Activated CD8-positive, alpha-beta T cell treated with anti-CD3 and anti-CD28 coated beads for 36 hours (primary cell): ENCODE results near the gene MRPS9. TPM values are rescaled to one million over a fixed set of nuclear protein-coding genes. Genes with fewer than 3 reads are reported as not detected.

Experiments
- ATAC-seq: fragments of 200-7000 bp; cut with Tn5 transposase; one replicate; pipeline ENCODE4 v1.10.0; 2021; ENCODE audit warnings: mild to moderate bottlenecking, moderate library complexity
- CTCF ChIA-PET: fragments of 350-600 bp; sonication (Branson Sonifier 250); formaldehyde crosslinking; loops from one replicate; lab custom pipeline; 2021; ENCODE audit warnings: antibody characterized with exemption; lab: Charles Lee
- POLR2A ChIA-PET: fragments of 350-600 bp; sonication (Branson Sonifier 250); formaldehyde crosslinking; loops from one replicate; lab custom pipeline; 2021; ENCODE audit warnings: antibody characterized with exemption; lab: Charles Lee
- DNase-seq: peaks from one replicate; pipeline ENCODE4 v3.0.0-alpha.2; 2020
- H3K27ac Mint-ChIP-seq: one replicate; pipeline ENCODE4 v1.8.0; 2021; ENCODE audit warnings: mild to moderate bottlenecking, mixed read lengths
- H3K27me3 Mint-ChIP-seq: one replicate; pipeline ENCODE4 v1.8.0; 2021; ENCODE audit warnings: mixed read lengths
- H3K36me3 Mint-ChIP-seq: one replicate; pipeline ENCODE4 v1.8.0; 2021; ENCODE audit warnings: low read depth, mixed read lengths
- H3K4me1 Mint-ChIP-seq: one replicate; pipeline ENCODE4 v1.8.0; 2021; ENCODE audit warnings: low read depth, mixed read lengths
- H3K4me3 Mint-ChIP-seq: one replicate; pipeline ENCODE4 v1.8.0; 2021; ENCODE audit warnings: mild to moderate bottlenecking, moderate library complexity, mixed read lengths
- H3K9me3 Mint-ChIP-seq: one replicate; pipeline ENCODE4 v1.8.0; 2021; ENCODE audit warnings: mixed read lengths
- intact Hi-C: fragments of 100-400 bp; cut with micrococcal nuclease; formaldehyde crosslinking; loops from one replicate; pipeline ENCODE4 v1.10.0; 2022
- total RNA-seq, 2 experiments: library from RNA; stranded (reverse); gene quantifications; one replicate each; pipeline ENCODE4 v1.2.3, GENCODE V29; 2021
- TF ChIP-seq, protein P1 (sequence below): fragments of 200-600 bp; IDR thresholded peaks from one replicate; pipeline ENCODE4 v1.8.0; 2022; ENCODE audit warnings: antibody characterized with exemption, mild to moderate bottlenecking

The MRPS9 gene
- total RNA-seq, 2 experiments from 2014 or later: 45.1 to 46.9 TPM

DNA sequence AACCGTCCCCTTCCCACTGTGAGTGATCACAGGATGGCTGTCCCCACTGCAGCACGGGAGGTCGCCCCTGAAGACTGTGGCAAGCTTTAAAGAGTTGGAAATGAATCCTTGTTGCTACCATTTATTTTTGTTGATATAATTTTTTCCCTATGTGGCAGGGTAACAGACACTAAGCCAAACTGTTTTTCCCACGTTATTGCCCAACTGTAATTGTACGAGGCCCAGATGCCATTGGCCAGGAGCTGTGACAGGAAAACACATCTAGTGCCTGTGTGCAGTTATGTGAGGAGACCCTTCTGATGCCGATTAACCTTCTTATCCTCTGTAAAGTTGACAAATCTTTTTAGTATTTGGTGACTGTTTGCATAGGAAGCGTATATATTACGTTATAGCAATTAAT is 44.2 kb downstream of the MRPS9 start:
- DNase-seq (no peak), ATAC-seq (no peak)
- POLR2A ChIA-PET: no interaction called here
- CTCF ChIA-PET: no interaction called here
- Mint-ChIP-seq H3K36me3 (peaks cover 11% of the 10 kb centered on the region), H3K27me3 (no peaks in the 10 kb centered on the region), H3K4me1 (peaks cover 4% of the 10 kb centered on the region), H3K9me3 (no peaks in the 10 kb centered on the region), H3K27ac (no peak overlapping the region), H3K4me3 (no peak overlapping the region)
- TF ChIP-seq, protein P1, sequence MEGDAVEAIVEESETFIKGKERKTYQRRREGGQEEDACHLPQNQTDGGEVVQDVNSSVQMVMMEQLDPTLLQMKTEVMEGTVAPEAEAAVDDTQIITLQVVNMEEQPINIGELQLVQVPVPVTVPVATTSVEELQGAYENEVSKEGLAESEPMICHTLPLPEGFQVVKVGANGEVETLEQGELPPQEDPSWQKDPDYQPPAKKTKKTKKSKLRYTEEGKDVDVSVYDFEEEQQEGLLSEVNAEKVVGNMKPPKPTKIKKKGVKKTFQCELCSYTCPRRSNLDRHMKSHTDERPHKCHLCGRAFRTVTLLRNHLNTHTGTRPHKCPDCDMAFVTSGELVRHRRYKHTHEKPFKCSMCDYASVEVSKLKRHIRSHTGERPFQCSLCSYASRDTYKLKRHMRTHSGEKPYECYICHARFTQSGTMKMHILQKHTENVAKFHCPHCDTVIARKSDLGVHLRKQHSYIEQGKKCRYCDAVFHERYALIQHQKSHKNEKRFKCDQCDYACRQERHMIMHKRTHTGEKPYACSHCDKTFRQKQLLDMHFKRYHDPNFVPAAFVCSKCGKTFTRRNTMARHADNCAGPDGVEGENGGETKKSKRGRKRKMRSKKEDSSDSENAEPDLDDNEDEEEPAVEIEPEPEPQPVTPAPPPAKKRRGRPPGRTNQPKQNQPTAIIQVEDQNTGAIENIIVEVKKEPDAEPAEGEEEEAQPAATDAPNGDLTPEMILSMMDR: no peak
- intact Hi-C loops: no loop called here

DNA sequence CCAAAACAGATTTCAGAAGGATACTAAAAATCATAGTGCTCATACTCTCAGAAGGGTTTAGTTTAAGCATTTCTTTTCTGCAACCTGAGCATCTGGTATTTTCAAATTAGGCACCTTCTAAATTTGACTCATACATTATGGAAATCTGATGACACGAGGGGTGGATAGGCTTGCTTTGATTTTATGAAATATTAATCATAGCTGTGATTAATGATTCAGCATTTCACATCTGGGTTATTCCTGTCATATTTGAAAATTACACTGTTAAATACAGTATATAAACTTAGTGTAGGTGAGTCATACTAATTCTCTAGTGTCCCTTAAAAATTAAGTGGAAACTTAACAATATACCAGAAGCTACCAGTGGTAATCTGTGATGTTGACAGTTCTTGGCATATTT is 47.7 kb downstream of the MRPS9 start:
- peaks cover 10% of the 10 kb centered on the region for H3K4me1 Mint-ChIP-seq
- ATAC-seq: no peak
- no peaks in the 10 kb centered on the region for H3K9me3 Mint-ChIP-seq
- TF ChIP-seq, protein P1: no peak
- H3K27ac Mint-ChIP-seq: no peak overlapping the region
- peaks cover 12% of the 10 kb centered on the region for H3K36me3 Mint-ChIP-seq
- ChIA-PET POLR2A (no interaction called here), CTCF (no interaction called here)
- H3K4me3 Mint-ChIP-seq: no peak overlapping the region
- no peak for DNase-seq
- no peaks in the 10 kb centered on the region for H3K27me3 Mint-ChIP-seq
- intact Hi-C loops: no loop called here

DNA sequence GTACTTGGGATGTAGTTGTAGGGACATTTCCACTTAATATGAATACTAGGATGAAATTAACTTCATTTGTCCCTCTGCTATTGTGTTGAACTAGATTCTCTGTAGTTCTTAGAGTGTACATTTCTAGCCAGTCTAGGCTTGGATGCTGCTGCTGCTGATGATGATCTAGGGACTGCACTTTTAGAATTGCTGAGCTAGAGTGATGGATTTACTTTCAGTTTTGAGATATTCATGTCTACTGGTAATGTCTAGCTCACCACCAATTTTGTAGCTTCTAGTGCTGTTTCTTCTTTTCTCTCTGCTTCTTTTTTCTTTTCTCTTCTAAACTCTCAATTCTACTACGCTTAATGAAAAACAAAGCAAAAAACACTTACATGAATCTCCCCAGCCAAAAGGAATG is 49.4 kb downstream of the MRPS9 start:
- H3K9me3 Mint-ChIP-seq: no peaks in the 10 kb centered on the region
- POLR2A ChIA-PET: no interaction called here
- TF ChIP-seq, protein P1: no peak
- intact Hi-C loops: no loop called here
- DNase-seq (no peak), ATAC-seq (no peak)
- no peaks in the 10 kb centered on the region for H3K27me3 Mint-ChIP-seq
- CTCF ChIA-PET: no interaction called here
- H3K27ac Mint-ChIP-seq: no peak overlapping the region
- H3K4me3 Mint-ChIP-seq: no peak overlapping the region
- H3K4me1 Mint-ChIP-seq: peaks cover 10% of the 10 kb centered on the region
- H3K36me3 Mint-ChIP-seq: peaks cover 5% of the 10 kb centered on the region

GRCh38 chr2:105090091-105090490 is 52.2 kb downstream of the MRPS9 start:
- DNase-seq (no peak), ATAC-seq (no peak)
- H3K27me3 Mint-ChIP-seq: no peaks in the 10 kb centered on the region
- H3K27ac Mint-ChIP-seq: no peak overlapping the region
- H3K4me1 Mint-ChIP-seq: peaks cover 10% of the 10 kb centered on the region
- H3K36me3 Mint-ChIP-seq: peaks cover 5% of the 10 kb centered on the region
- TF ChIP-seq, protein P1: no peak
- intact Hi-C loops: no loop called here
- no peak overlapping the region for H3K4me3 Mint-ChIP-seq
- POLR2A ChIA-PET: no interaction called here
- CTCF ChIA-PET: interaction anchor here (0.9 kb wide), 1 partner anchor 25 kb away, joined by 3 read pairs; no protein-coding TSS in a partner anchor
- no peaks in the 10 kb centered on the region for H3K9me3 Mint-ChIP-seq

DNA sequence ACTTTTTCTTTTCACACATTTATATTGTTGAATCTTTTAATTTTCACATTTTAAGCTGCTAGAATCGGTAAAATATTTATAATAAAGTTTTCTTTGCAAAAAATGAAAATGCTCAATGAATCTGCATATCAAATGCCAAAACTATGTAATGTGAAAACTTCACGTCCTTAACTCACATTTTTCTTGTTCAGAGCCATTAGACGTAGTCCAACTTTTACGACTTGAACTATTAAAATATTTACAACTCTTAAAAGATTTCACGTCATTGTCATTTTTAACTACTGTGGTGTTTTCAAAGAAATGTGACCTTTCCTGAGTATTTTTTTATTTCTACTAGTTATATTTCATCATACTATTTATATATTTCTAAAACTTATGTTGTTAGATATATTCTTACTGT is 54.9 kb downstream of the MRPS9 start:
- TF ChIP-seq, protein P1: no peak
- Mint-ChIP-seq H3K36me3 (peaks cover 14% of the 10 kb centered on the region), H3K9me3 (no peaks in the 10 kb centered on the region), H3K27me3 (no peaks in the 10 kb centered on the region), H3K4me1 (no peaks in the 10 kb centered on the region), H3K4me3 (no peak overlapping the region), H3K27ac (no peak overlapping the region)
- ChIA-PET POLR2A (interaction anchor here (1.1 kb wide), 1 partner anchor 10 kb away, joined by 3 read pairs; no protein-coding TSS in a partner anchor), CTCF (interaction anchor here (2.1 kb wide), 1 partner anchor 22 kb away, joined by 8 read pairs; no protein-coding TSS in a partner anchor)
- ATAC-seq (no peak), DNase-seq (no peak)
- intact Hi-C loops: no loop called here
